RWPE1 (cell line): ENCODE data around the gene LCN10.

Experiments
- CTCF ChIA-PET: fragments of 350-600 bp; sonication (Branson Sonifier 250); formaldehyde crosslinking; extraction: SDS; loops from one replicate; lab custom pipeline; 2021; lab: Yijun Ruan, JAX
- POLR2A ChIA-PET: fragments of 400-600 bp; formaldehyde crosslinking; extraction: SDS; loops from one replicate; lab custom pipeline; 2020; ENCODE audit warnings: antibody characterized with exemption; ENCODE audit not compliant: low non-redundant PET; lab: Yijun Ruan, JAX
- DNase-seq: peaks from one replicate; pipeline ENCODE4 v3.0.0; 2012; ENCODE audit warnings: low spot score
- H3K27ac ChIP-seq: fragments of 450-650 bp; 2 replicates; pipeline ENCODE4 v1.5.1; 2017
- CTCF ChIP-seq: fragments of 450-650 bp; conservative IDR thresholded peaks from 2 replicates; pipeline ENCODE4 v1.5.1; 2017; ENCODE audit warnings: low read depth, mild to moderate bottlenecking

The LCN10 gene

DNA sequence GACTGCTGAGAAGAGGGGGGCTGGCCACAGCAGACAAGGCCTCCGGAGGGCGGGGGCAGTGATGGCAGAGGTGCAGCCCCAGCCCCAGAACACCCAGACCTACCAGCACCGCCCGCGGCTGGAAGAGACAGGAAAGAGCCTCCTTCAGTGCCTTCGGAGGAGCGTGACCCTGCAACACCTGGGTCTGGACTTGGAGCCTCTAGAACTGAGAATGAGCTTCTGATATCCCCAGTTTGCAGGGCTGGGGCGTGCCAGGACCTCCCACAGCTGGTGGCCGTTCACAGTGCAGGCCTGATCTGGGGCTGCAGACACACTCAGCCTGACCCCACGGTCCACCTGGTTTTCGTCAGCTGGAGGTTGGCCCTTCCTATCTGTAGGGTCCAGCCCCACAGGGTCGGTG is 9.1 kb downstream of the LCN10 start:
- ChIA-PET CTCF (interaction anchor here (0.6 to 1.5 kb wide), 2 partner anchors 62 to 150 kb away, joined by 3 to 5 read pairs; no protein-coding TSS in a partner anchor), POLR2A (interaction anchor here (0.5 kb wide), 1 partner anchor 783 kb away, joined by 3 read pairs; no protein-coding TSS in a partner anchor)
- no peak for DNase-seq
- TF ChIP-seq CTCF, result no peak
- H3K27ac ChIP-seq, result no peak overlapping the region

DNA sequence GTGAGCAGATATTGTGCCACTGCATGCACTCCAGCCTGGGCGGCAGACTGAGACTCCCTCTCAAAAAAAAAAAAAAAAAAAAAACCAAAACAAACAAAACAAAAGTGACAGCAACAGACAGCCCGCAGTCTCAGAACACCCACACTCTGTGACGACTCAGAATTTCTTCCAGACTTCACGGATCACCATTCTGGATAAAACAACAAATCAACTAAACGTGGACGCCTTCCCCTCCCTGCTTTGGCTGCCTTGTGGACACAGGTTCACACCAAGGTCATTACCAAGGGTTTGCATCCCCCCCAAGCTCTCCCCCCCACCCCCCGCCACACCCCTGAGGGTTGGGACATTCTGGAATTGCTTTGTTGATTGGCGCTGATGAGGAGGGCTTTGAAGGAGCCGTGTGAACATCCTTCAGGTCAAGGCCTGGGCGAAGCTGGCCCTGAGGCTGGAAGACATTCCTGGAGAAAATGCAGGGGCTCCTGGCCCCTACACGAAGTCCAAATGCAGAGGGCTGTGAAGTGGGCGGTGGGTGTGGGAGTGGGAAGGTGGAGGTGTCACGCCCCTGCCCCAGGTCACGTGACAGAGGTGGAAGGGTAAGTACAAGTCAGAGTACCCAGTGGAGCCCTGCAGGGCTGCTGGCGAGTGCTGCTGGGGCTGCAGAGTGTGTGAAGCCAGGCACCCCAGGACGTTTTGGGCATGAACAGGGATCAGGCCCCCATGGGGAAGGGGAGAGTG is 10.1 kb downstream of the LCN10 start:
- TF ChIP-seq CTCF, result no peak
- peak overlapping the region; percentile 8 for H3K27ac ChIP-seq
- CTCF ChIA-PET, result interaction anchor here (1.5 kb wide), 1 partner anchor 61 kb away, joined by 5 read pairs; no protein-coding TSS in a partner anchor
- DNase-seq, result no peak
- POLR2A ChIA-PET, result interaction anchor here (0.6 kb wide), 1 partner anchor 108 kb away, joined by 3 read pairs; no protein-coding TSS in a partner anchor

GRCh38 chr9:136729926-136730325 is 12.8 kb downstream of the LCN10 start:
- ChIA-PET POLR2A (no interaction called here), CTCF (interaction anchor here (0.7 to 4.8 kb wide), 8 partner anchors 10 to 242 kb away, joined by 3 to 29 read pairs (median 4); no protein-coding TSS in a partner anchor)
- H3K27ac ChIP-seq, result peak overlapping the region; percentile 93
- no peak for TF ChIP-seq CTCF
- DNase-seq, result no peak

GRCh38 chr9:136729144-136729543 is 13.6 kb downstream of the LCN10 start:
- DNase-seq, result no peak
- peak overlapping the region; percentile 93 for H3K27ac ChIP-seq
- ChIA-PET CTCF (interaction anchor here (0.6 to 4.8 kb wide), 8 partner anchors 31 to 329 kb away, joined by 3 to 29 read pairs (median 4); partner anchors contain the start of gene SNAPC4), POLR2A (interaction anchor here (1.0 kb wide), 1 partner anchor 41 kb away, joined by 3 read pairs; no protein-coding TSS in a partner anchor)
- no peak for TF ChIP-seq CTCF

GRCh38 chr9:136728548-136729123 is 14.1 kb downstream of the LCN10 start:
- CTCF ChIA-PET, result interaction anchor here (0.7 to 4.8 kb wide), 8 partner anchors 31 to 290 kb away, joined by 3 to 29 read pairs (median 4); no protein-coding TSS in a partner anchor
- peak overlapping the region; percentile 93 for H3K27ac ChIP-seq
- TF ChIP-seq CTCF, result no peak
- POLR2A ChIA-PET, result interaction anchor here (0.6 to 1.0 kb wide), 6 partner anchors 13 to 63 kb away, joined by 3 to 4 read pairs (median 3); no protein-coding TSS in a partner anchor
- no peak for DNase-seq

DNA sequence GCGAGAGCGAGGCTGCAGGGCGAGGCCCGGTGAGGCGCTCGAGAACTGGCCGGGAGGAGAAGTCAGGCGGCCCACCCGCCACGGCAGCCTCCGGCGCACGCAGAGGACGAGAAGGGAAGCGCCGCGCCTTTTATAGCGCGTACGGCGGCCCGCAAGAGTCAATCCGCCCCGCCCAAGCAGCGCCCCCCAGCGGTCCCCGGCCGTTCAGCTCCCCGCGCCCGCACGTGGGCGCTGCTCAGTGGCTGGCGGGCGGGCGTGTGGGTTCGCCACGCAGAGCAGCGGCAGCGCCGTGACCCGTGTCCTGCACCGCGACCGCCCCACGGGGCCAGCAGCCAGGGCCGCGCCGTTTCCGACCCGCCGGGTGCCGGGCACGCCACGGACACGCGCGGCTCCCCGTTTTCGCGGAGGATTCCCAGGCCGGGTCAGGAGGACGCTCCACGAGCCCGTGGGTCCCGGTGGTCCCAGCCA is 14.6 kb downstream of the LCN10 start:
- DNase-seq, result peak; percentile 95
- ChIA-PET POLR2A (interaction anchor here (0.5 to 1.3 kb wide), 8 partner anchors 14 to 63 kb away, joined by 3 to 8 read pairs (median 3); no protein-coding TSS in a partner anchor), CTCF (interaction anchor here (0.7 to 4.8 kb wide), 8 partner anchors 11 to 215 kb away, joined by 3 to 29 read pairs (median 3); no protein-coding TSS in a partner anchor)
- peak overlapping the region; percentile 93 for H3K27ac ChIP-seq
- TF ChIP-seq CTCF, result peak; percentile 99
